AG20443 (cell line): ENCODE data around the gene AMOTL2.

Source experiments
- DNase-seq: peaks from one replicate; pipeline ENCODE4 v3.0.0; 2012; ENCODE audit warnings: low spot score, mixed read lengths

The AMOTL2 gene

DNA sequence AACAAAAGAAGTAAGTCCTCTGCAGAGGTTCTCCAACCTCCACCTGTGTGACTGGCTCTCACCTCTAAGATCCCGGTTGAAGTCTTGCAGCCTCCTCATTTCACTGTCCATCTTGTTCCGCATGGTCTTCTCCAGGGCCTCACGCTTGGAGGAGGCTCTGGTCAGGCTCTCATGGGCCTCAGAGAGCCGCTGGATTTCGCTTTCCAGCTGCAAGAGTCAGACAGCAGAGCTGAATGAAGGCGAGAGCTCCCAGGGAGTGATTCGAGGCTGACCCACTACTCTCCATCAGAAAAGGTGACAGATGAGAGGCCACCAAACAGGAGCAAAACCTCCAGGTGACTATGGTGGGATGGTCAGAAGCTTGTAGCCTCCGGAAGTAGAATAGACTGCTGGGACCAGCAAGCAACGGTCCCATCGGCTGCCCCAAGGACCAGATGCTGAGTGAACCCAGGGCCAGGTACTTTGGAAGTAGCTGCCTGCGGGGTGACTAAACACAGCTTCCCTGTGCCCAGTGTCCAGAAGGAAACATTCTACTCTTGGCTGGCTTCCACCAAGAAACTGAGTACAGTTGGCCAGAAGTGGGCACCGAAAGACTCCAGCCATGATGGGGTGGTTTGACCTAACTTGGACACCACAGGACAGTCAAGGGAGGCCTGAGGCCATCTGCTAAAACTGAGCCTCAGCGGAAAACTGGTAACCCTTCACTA lies 7.9 kb downstream of the AMOTL2 start:
- DNase-seq: no peak

DNA sequence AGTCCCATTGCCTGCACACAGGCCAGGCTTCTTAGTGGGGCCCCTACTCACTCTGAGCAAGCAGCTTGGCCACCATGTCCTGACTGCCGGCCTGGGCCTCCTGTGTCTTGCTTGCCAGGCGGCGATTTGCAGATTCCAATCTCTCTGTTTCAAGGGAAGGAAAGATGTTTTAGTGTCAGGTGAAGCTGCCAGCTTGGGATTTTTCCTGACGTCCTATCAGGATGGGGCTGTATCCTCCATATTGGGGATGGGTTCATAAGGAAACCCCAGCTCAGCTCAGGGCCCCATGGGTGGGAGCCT lies 8.5 kb downstream of the AMOTL2 start:
- no peak for DNase-seq

DNA sequence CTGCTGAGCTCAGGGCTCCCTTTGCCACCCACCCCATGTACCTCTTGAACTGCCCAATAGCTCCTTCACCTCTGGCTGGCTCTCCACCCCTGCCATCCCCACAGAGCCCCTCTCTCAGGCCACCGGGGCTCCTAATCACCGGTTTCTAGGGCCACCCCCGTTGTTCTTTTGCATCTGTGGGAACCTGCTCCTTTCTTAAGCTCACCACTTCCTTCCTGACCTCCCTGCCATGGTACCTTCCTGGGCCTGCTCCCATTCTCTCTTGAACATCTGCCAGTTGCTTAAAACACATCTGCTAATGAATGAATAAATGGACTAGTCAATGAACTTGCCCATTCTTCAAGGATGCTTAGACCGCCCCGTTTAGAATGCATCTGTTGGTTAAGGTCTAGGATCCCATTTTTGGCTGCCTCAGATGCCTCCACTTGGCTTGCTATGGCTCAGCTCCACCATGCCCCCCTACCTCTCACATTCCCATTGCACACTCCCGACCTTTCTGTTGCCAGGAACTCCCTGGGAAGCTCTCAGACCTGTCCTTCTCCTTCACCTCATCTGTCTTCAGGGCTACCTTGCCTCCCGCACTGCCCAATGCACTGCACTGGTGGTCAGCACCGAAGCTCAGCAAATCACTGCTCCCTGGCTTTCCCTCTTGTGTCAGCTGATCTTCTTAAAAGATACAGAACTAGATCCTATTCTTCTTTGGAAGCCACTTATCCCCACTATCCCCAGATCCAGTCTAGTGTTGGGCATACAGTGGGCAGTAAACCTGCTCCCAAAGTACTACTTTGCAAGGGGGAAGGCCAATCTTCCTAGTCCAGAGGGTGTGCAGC lies 9.1 kb downstream of the AMOTL2 start:
- DNase-seq: no peak

DNA sequence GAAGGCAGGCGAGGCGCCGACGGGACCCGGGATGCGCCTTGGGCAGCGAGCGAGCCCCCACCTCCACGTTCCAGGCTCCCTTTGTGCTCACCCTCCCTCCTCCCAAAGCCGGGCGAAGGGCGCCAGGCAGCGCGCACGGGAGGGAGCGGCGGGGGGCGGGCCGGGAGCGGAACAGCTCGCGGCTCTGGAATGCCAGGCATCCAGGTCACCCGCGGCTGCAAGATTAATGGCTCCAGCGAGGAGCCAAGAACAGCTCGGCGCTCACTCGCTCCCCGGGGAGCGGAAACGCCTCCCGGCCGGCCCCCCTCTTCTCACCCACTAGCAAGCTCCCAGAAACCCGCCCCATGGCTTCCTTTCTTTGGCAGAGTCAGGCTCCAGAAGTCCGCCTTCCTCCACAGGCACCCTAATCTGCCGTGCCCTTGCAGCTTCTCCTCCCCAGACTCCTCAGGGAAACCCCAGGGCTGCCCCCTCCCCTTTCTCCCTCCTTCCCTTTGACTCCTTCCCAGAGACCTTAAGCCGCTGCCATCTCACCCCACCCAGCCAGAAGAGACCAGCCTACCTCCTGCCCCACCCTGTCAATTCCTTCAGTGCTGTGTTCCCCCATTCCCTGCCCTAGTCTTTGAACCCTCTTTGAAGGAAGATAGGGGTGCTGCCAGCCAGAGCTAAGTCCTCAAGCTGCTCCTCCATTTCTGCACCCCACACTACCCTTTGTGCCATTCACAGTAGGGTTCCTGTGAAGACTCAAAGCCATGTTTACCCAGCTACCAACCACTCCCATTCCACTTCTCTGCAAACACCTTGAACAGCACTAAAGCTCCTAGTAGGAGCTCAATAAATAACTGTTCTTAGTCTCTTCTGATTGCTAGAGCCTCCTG lies 9.9 kb downstream of the AMOTL2 start:
- peak; percentile 94 for DNase-seq

DNA sequence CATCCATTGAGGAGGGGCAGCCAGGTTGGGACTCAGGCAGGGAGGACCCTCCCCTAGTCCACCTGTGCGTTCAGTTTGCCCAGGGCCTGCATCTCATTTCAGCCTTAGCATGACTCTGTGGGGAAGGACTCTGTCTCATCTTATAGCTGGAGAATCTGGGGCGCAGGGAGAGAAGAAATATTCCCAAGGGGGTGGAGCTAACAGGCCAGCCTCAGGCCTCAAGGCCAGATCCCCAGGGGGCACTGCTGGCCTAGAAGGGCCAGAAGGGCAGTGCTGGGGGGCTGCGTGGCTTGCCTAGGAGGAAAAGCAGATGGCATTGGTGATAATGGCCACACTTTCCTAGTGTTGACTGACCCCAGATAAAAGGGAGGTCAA lies 10.9 kb downstream of the AMOTL2 start:
- no peak for DNase-seq

DNA sequence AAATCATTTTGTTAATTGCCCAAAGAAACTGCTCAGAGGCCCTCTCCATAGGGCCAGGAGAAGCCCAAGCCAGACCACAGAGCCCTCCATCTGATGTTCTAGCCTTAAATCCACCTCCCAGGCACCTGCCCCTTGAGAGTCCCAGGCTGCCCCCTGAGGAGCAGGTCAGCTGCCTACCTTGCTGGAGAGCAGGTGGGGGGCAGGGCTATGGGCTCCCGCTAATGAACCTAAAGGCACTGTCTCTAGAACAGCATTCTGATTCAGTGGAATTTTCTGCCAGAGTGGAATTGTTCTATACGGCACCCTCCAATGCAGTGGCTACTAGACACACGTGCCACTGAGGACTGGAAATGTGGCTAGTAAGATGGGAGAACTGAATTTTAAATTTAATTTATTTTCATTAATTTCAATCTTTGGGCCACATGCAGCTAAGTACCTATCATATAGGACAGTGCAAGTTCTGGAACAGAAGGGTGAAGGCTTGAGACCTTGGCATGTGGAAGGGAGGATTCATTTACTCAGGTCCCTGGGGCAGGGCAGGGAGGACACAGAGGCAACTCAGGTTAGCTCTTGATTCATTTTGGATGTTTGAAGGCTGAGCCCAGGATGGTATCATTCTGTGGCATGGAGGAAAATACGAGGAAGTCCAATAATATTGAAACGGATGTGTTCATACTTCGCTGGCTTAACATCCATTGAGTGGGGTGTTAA lies 11.4 kb downstream of the AMOTL2 start:
- no peak for DNase-seq

DNA sequence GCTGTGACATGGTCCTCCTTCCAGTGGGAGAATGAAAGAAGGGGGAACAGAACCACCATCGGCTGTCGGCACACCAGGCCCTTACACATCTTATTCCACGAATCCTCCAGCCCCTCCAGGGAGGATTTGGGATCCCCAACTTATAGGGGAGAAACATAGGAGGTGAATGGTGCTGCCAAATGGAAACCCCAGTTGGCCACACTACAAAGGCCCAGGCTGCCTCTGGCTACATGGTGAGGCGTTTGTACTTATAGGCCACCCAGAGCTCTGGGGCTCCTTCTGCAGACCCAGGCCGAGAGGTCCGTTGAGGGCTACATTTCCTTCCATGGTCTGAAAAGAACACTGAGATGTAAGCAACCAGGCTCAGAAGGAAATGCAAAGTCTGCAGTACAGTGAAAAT lies 12.0 kb downstream of the AMOTL2 start:
- DNase-seq: no peak

DNA sequence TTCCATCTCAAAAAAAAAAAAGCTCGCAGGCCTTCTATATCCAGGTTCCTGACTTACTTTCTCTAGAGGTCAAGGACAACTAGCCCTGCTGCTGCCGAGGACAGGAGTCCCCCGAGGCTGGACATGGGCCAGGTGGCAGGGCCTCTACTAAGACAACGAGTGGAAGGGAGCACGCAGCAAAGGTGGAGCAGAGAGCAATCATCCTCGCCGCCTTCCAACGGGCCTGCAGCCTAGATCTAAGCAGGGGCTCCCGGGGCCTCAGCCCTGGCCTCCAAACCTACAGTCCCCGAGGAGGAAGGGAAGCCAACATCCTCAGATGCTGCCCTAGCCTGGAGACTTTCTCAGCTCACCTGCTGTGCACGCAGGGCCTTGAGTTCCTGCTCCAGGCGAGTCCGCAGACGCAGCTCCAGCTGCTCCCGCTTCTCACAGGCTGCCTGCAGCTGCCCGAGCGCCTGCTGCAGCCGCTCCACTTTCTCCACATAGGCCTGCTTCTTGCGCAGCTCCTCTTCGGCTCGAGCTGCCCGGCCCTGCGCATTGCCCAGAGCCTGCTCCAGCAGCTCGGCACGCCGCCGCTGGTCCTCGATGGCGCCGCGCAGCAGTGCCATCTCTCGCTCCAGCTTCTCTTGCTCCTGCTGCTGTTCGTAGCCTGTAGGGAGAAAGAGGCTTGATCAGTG lies 12.9 kb downstream of the AMOTL2 start:
- DNase-seq: no peak

DNA sequence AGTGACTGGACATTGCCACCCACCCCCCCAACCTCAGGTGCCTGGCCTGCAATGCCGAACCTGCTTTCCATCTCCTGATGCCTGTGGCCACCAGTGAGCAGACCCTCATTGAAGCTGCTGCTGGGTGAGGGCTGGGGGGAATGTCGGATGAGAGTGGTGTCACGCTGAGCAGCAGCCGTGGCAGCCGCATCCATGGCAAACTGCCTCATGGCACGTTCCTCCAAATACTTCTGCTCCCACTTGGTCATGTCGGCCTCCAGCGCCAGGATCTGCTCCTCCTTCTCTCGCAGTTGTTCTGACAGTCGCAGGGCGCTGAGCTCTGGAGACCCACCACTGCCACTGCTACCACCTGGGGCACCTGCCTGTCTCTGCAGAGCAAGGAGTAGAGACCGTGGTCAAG lies 14.2 kb downstream of the AMOTL2 start:
- DNase-seq: no peak

DNA sequence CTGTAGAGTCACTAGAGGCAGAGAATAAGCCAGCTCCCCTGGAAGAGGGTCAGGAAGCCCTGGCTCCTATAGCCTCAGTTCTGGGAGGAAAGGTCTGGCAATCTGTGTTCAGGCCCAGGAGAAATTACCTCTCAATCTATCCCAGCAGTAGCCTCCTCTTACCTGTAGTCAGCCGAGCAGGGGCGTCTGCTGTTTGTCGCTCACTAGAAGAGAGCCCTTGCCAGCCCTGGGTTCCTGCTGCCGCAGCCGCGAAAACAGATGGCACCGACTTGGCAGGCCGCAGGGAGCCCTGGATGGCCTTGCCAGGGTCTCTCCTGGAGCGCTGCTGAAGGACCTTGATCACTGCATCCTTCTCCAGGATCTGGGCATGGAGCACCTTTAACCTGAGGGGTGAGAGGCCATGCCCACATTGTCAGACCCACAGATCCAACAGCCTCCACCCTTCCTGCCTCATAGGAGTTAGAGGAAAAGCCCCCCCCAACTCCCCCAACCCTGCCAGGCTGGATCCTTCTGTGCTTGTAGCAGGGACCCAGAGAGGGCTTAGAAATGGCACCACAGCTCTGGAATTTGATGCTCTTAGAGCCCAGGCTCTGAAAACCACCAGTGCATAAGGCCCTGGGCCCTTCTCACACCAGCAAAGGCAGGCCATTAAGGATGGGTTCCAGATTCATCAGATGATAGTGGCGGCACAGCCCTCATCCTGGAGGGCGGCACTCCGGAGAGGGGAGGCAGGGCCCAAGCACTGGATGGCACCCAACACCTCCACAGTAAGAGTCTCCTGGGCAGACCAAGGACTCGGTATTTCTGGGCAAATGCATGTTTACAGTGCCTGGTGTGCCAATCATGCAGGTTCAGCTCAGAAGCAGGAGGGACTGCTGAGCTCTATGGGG lies 14.9 kb downstream of the AMOTL2 start:
- DNase-seq: no peak

DNA sequence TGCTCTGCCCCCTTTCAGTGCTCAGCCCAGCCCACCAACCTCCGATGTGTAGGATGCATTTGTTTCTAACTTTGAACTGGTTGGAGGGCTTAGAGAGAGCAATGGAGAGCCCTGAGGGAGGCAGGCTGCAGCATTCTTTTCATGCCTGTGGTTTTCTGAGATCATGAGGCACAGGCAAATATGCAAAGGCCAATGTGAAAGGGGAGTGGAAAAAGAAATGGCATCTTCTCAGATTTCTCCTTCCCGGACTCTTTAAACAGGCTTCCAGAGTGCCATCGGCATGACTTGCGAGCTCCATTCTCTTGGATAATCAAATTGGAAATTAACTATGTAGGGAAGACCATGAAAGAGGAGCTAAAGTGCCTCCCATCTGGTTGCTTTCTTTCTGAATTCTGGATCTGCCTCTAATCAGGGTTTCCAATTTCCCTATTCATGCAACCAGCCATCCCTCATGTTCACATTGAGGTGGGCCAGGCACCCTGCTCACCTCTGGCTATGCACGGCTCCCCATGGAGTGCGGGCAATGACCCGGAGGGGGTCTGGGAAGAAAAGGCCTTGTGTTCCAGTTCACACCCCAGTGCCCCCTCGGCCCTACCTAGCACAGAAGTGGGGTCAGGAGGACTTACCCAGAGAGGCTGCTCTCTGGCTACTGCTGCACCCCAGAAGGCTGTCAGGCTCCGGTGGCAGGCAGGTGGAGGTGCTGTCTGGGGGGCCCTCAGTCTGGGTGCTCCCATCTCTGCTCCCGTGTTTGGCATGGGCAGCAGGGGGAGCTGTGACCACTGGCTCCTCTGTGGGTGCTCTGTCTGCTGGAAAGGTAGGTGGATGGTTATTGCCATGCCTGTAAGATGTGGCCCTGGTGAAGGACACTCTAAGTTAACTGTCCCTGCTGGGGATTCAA lies 16.1 kb downstream of the AMOTL2 start:
- peak; percentile 81 for DNase-seq

DNA sequence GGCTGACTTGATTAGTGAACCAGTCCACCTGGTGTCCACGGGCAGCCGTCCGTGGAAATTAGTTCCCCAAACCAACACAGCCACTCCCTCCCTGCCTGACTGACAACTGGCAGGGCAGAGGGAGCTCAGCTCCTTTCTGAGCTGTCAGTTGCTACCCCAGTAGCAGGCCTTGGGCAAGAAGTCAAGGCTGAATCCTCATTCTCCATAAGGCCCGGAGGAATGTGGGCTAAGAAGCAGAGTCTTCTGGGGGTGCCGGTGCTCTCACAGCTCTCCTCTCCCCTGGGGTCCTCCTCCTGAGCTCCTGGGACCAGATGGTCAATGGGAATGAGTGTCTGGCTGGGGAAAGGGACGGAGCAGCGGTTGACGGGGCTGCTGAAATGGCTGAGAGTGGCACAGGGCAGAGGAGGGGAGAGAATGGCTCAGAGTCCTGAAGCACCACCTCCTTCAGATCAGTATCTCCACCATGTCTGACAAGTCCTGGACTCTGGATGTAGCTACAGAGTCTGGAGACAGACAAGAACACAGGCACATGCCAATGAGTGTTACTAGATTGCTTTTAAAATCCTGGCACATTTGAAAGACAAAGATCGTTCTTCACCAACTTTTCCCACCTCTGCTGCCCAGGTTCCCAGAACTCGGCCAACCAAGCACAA lies 16.9 kb downstream of the AMOTL2 start:
- no peak for DNase-seq

DNA sequence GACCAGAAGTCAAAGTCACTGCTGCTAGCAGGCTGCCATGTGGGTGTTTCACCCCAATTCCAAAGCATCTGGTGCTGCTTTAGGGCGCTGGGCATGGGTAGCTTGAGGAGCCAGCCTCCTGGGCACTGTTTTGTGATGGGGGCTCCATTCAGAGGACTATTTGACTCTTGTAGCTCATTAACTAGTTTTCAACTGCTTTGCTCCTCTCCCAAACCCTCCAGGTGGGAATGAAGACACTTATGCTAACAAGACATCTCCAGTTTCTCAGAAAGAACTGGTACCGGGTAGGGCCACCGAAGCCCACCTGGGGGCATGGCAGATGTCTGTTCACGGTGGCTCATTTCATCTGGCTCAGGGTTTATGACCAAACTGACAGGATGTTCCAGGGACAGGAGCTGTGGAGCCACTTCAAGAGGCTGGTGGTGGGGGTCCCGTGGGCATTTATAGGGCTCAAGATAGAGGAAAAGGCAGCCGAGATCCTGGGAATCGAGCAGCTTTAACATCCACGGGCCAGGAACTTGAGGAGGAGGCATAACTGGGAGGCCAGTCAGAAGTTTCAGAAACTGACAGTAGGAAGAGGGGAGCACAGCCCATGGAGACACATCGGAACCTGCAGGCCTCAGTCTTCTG lies 17.7 kb downstream of the AMOTL2 start:
- DNase-seq: no peak

DNA sequence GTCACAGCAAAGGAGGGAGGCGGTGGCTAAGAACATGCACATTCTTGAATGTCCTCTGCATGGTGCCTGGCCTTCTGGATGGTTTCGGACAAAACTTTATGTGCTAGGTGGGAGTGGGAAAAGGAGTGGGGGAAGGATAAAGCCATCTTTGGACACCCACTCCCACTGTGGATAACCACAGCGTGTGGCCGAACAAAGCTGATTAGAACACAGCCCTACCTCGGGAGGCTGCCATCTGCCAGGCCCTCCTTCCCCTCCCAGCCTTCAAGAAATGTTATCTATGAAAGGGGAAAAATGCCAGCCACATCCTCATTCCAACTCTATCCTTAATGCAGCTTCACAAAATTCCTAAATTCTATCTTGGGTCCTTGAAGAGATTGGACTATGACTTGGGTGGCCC lies 18.8 kb downstream of the AMOTL2 start:
- DNase-seq: no peak

DNA sequence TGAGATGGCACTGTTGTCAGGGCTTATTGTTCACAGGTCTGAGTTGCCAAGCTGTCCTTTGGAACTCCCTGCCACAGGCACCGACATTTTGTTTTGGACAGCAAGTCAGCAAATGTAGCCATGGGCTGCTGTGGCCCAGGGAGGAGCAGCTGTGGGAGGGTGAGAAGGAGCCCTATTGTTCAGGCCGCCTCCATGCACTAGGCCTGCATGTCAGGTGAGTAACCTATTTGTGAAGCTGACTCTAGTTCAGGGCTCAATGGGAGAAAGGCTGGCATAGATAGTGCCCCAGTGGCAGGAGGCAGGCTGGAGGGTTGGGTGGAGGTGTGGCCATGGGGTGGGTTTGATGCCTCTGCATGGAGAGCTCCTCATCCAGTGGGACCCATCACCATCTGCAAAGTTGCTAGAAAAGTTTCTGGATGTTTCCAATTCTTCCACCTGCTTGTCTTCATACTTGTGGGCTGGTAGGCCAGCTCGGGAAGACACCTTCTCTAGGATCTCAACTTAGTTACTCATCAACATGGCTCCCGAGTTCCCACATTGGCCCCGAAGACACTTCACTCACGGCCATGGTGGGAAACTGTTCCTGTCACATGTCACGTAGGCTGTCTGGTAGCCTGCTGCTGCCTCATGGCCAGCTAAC lies 19.5 kb downstream of the AMOTL2 start:
- no peak for DNase-seq

DNA sequence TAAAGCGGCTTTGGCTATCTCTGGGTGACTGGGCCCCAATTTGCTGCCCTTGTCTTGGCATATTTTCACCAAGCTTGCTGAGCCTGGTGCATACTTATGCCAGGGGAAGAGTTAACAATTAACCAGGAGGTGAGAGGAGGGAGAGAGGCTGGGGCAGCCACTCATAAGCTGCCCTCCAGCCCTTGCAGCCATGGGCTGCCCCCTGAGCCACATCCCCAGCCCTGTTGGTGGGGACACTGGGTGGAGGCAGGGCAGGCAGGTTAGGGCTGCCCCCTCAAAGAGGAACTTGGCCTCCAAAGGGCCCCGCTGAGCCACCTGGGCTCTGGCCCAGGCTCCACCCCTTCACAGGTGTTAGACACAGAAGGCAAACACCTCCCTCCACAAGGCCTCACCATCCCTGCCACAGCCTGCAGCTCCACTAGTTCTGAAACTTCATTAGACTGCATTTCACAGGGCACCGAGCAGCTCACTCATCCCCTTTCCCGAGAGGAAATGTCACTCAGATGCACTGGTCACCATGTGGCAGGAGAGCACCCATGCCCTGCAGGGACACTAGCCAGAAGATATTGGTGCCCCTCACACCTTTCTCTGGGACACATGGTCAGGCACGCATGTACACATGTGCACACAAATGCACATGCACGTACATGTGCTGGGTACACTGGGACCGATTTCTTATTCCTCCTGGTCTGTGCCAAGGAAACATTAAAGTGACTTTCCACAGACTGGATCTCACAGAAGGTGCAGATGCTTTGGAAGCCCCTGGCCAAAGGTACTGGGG lies 20.2 kb downstream of the AMOTL2 start:
- DNase-seq: no peak

DNA sequence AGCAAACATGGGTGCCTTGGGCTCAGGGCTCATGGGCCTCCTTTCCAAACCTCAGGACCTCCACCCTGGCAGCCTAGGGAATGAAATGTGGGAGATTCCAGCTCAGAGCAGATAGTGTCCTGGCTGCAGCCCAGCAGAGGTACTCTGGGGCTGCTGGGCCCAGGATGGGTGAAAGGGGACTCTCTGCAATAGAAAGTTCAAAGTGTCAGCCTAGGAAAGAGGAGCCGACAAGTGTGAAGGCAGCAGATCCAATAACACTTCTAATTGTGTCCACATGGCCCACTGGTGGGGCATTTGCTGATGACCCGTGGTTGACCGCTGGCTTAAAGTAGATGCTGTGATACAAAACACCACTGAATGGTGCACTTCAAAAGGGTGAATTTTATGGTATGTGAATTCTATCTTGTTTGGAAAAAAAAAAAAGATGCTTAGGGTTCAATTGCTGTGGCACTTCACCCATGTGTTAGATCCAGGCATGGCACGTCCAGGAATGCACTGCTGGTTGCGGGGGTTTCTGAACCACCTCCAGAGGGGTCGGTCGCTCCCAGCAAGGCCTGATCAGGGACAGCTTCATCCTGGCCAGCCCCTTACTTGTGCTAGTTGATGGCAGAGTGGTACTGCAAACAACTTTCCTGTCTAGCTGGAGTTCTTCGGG lies 20.9 kb downstream of the AMOTL2 start:
- DNase-seq: no peak
